ENCODE data around the gene KSR2. TPM values are rescaled to one million over a fixed set of nuclear protein-coding genes. Genes with fewer than 3 reads are reported as not detected.

Gene KSR2
- total and polyA plus RNA-seq, 2 of the 13 experiments (the other 11 are each of a cell fraction or from before 2014, with no cell fraction given): 0.02 TPM; not detected in 1

GRCh38 chr12:118016424-118017264 is 47.9 kb upstream of the KSR2 start, which contains the start of gene RFC5 (continued):
- TF ChIP-seq, protein P1, sequence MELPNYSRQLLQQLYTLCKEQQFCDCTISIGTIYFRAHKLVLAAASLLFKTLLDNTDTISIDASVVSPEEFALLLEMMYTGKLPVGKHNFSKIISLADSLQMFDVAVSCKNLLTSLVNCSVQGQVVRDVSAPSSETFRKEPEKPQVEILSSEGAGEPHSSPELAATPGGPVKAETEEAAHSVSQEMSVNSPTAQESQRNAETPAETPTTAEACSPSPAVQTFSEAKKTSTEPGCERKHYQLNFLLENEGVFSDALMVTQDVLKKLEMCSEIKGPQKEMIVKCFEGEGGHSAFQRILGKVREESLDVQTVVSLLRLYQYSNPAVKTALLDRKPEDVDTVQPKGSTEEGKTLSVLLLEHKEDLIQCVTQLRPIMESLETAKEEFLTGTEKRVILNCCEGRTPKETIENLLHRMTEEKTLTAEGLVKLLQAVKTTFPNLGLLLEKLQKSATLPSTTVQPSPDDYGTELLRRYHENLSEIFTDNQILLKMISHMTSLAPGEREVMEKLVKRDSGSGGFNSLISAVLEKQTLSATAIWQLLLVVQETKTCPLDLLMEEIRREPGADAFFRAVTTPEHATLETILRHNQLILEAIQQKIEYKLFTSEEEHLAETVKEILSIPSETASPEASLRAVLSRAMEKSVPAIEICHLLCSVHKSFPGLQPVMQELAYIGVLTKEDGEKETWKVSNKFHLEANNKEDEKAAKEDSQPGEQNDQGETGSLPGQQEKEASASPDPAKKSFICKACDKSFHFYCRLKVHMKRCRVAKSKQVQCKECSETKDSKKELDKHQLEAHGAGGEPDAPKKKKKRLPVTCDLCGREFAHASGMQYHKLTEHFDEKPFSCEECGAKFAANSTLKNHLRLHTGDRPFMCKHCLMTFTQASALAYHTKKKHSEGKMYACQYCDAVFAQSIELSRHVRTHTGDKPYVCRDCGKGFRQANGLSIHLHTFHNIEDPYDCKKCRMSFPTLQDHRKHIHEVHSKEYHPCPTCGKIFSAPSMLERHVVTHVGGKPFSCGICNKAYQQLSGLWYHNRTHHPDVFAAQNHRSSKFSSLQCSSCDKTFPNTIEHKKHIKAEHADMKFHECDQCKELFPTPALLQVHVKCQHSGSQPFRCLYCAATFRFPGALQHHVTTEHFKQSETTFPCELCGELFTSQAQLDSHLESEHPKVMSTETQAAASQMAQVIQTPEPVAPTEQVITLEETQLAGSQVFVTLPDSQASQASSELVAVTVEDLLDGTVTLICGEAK (IDR thresholded peaks at IDR 0.05): no peak
- TF ChIP-seq, protein P1 (CRISPR knock-in tag; IDR thresholded peaks at IDR 0.05): no peak; the same call in 1 of the 2 replicates
- TF ChIP-seq GABPB1 (CRISPR knock-in tag; IDR thresholded peaks at IDR 0.05) (peak; percentile 97), NKX3-1 (CRISPR knock-in tag; IDR thresholded peaks at IDR 0.05) (peak; percentile 62; the same call in 1 of the 2 replicates), ZFP36L1 (CRISPR knock-in tag; IDR thresholded peaks at IDR 0.05) (0 out of 2 replicates have a peak, but pooled peaks have one; percentile 51), ATF3 (CRISPR knock-in tag; IDR thresholded peaks at IDR 0.05) (no peak; the same call in 1 of the 2 replicates), ZNF773 (CRISPR knock-in tag; IDR thresholded peaks at IDR 0.05; ENCODE audit: borderline replicate concordance) (peak; percentile 29; the same call in 1 of the 2 replicates), ZNF674 (CRISPR knock-in tag; IDR thresholded peaks at IDR 0.05; ENCODE audit: low read depth) (no peak), RFX3 (CRISPR knock-in tag; IDR thresholded peaks at IDR 0.05) (peak; percentile 97), KLF13 (CRISPR knock-in tag; IDR thresholded peaks at IDR 0.05) (0 out of 2 replicates have a peak, but pooled peaks have one; percentile 49), JUND (CRISPR knock-in tag; IDR thresholded peaks at IDR 0.05) (0 out of 2 replicates have a peak, but pooled peaks have one; percentile 20), MIER2 (CRISPR knock-in tag; IDR thresholded peaks at IDR 0.05) (peak; percentile 24; the same call in 1 of the 2 replicates), IRF1 (CRISPR knock-in tag; IDR thresholded peaks at IDR 0.05; ENCODE audit: low read depth) (no peak), ZNF329 (CRISPR knock-in tag; IDR thresholded peaks at IDR 0.05; ENCODE audit: low read depth) (no peak), DZIP1 (CRISPR knock-in tag; IDR thresholded peaks at IDR 0.05) (0 out of 2 replicates have a peak, but pooled peaks have one; percentile 67), SSRP1 (CRISPR knock-in tag; IDR thresholded peaks at IDR 0.05) (no peak)

Measured in HepG2 (cell line).